PC-3 (cell line): ENCODE measurements around the gene SART3. TPM values are rescaled to one million over a fixed set of nuclear protein-coding genes. Genes with fewer than 3 reads are reported as not detected.
"Not testable (repeated sequence)": the region's sequence is repeated elsewhere in the genome, so short reads cannot be mapped to it uniquely, and the experiment has no call there.

Source experiments
- ATAC-seq: fragments of 200-7000 bp; cut with Tn5 transposase; 2 replicates; pipeline ENCODE4 v1.9.1; 2020; ENCODE audit warnings: mild to moderate bottlenecking, moderate library complexity
- BruUV-seq: library from RNA; stranded (reverse); fragments of 400-500 nt; replicated peaks from 2 replicates; lab custom pipeline; 2021; lab: Mats Ljungman, UMichigan
- CTCF ChIA-PET: fragments of 300-600 bp; sonication (Branson Sonifier 250); formaldehyde crosslinking; loops from one replicate; lab custom pipeline; 2022; ENCODE audit warnings: antibody characterized with exemption; lab: Charles Lee
- POLR2A ChIA-PET: fragments of 300-600 bp; sonication (Branson Sonifier 250); formaldehyde crosslinking; loops from one replicate; lab custom pipeline; 2022; ENCODE audit warnings: antibody characterized with exemption; ENCODE audit not compliant: unreplicated experiment; lab: Charles Lee
- DNase-seq: peaks from one replicate; pipeline ENCODE4 v3.0.0-alpha.2; 2015
- H2AFZ ChIP-seq: fragments of 300-600 bp; sonication (generic); 2 replicates; pipeline ENCODE4 v1.6.0; 2016; ENCODE audit warnings: antibody characterized with exemption, low read length
- H3F3A ChIP-seq: fragments of 300-600 bp; sonication (generic); one replicate; pipeline ENCODE4 v1.6.0; 2017; ENCODE audit warnings: antibody characterized with exemption, low read length, control low read depth, mild to moderate bottlenecking; ENCODE audit not compliant: unreplicated experiment
- H3K27ac ChIP-seq: fragments of 300-600 bp; sonication (generic); 2 replicates; pipeline ENCODE4 v1.5.1; 2016; ENCODE audit warnings: mild to moderate bottlenecking, low read length
- H3K27me3 ChIP-seq: fragments of 300-600 bp; sonication (generic); 2 replicates; pipeline ENCODE4 v1.6.1; 2016; ENCODE audit warnings: low read length, mixed read lengths
- H3K36me3 ChIP-seq: fragments of 300-600 bp; sonication (generic); 2 replicates; pipeline ENCODE4 v1.6.1; 2016; ENCODE audit warnings: low read depth, mixed run types, low read length, mixed read lengths
- H3K4me1 ChIP-seq: fragments of 300-600 bp; sonication (generic); 2 replicates; pipeline ENCODE4 v1.5.1; 2016; ENCODE audit warnings: low read length; ENCODE audit not compliant: insufficient read depth
- H3K4me2 ChIP-seq: fragments of 300-600 bp; sonication (generic); 2 replicates; pipeline ENCODE4 v1.6.0; 2016; ENCODE audit warnings: low read length
- H3K4me3 ChIP-seq: fragments of 300-600 bp; sonication (generic); 2 replicates; pipeline ENCODE4 v1.5.1; 2016; ENCODE audit warnings: mild to moderate bottlenecking, low read length, mixed read lengths
- H3K79me2 ChIP-seq: fragments of 300-600 bp; sonication (generic); 2 replicates; pipeline ENCODE4 v1.6.1; 2017; ENCODE audit warnings: low read length, mixed read lengths
- H3K9ac ChIP-seq: fragments of 300-600 bp; sonication (generic); 2 replicates; pipeline ENCODE4 v1.6.0; 2016; ENCODE audit warnings: mild to moderate bottlenecking, low read length
- H3K9me2 ChIP-seq: fragments of 300-600 bp; sonication (generic); replicated peaks from 2 replicates; pipeline ENCODE4 v1.6.1; 2016; ENCODE audit warnings: mixed run types, low read length, mixed read lengths
- H3K9me3 ChIP-seq: fragments of 300-600 bp; sonication (generic); 2 replicates; pipeline ENCODE4 v1.6.1; 2016; ENCODE audit warnings: low read length, mixed read lengths
- H4K20me1 ChIP-seq: fragments of 300-600 bp; sonication (generic); 2 replicates; pipeline ENCODE4 v1.6.1; 2016; ENCODE audit warnings: low read length, mixed read lengths
- CTCF ChIP-seq: fragments of 300-600 bp; sonication (generic); conservative IDR thresholded peaks from 2 replicates; pipeline ENCODE4 v1.5.1; 2017; ENCODE audit warnings: antibody characterized with exemption, low read depth, mild to moderate bottlenecking, low read length
- EZH2 ChIP-seq: fragments of 300-600 bp; sonication (generic); IDR thresholded peaks from one replicate; pipeline ENCODE4 v1.6.1; 2017; ENCODE audit warnings: antibody characterized with exemption, mild to moderate bottlenecking, low read length; ENCODE audit not compliant: unreplicated experiment
- EZH2phosphoT487 ChIP-seq: fragments of 300-600 bp; sonication (generic); IDR thresholded peaks from 2 replicates; pipeline ENCODE4 v1.6.1; 2018; ENCODE audit warnings: mild to moderate bottlenecking, antibody characterized with exemption, low read length, borderline replicate concordance
- intact Hi-C: fragments of 100-400 bp; cut with micrococcal nuclease; formaldehyde crosslinking; loops from 2 replicates; pipeline ENCODE4 v1.9.0; 2023
- total RNA-seq: library from RNA; depleted of rRNA; stranded (reverse); fragments of >200 nt; gene quantifications from 2 replicates; pipeline ENCODE4 v1.2.3, GENCODE V29; 2014

Gene SART3
- total RNA-seq, 1 experiment from 2014 or later: 165 TPM

DNA sequence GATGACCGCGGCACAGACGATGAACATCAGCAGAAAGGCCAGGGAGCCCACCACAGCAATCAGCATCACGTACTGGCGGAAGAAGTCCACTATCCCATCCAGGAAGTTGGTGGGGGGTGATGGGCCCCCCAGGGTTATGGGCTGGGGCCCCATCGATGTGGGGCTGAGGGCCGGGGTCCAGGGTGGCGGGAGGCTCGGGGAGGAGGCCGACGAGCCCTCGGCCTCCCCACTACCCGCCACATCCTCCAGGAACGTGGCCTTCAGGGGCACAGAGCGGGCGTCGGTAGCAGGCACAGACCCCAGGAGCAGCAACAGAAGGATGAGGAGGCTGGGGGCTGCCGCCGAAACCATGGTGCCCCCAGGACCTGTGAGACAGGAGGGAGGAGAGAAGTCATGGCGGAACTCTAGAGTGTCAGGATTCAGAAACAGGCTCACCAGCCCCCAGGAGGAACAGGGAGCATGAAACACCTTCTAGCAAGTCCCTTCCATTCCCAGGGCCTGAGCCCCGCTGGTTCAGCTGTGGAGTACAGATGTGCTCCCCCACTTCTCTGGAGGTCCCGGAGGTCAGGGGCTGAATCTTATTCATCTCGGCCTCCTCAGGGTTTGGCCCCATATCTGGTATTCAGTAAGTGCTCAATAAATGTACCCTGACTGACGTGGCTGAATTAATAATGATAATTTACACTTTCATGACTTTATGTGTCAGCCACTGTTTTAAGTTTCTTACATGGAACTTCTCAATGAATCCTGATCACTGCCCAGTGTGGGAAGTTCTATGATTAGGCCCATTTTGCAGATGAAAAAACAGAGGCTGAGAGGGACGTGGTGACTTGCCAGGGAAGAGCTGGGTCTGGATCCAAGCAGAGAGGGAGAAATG is 31.3 kb upstream of the SART3 start:
- ATAC-seq: no peak
- TF ChIP-seq EZH2 (no peak), CTCF (no peak), EZH2phosphoT487 (no peak)
- no peak overlapping the region for H3K4me2 ChIP-seq
- CTCF ChIA-PET: no interaction called here
- H3K9ac ChIP-seq: no peak overlapping the region
- no peaks in the 10 kb centered on the region for H4K20me1 ChIP-seq
- no peaks in the 10 kb centered on the region for H3F3A ChIP-seq
- intact Hi-C loops: no loop called here
- no TSS peak for BruUV-seq
- H2AFZ ChIP-seq: no peak overlapping the region
- no peak for DNase-seq
- no peaks in the 10 kb centered on the region for H3K4me1 ChIP-seq
- H3K4me3 ChIP-seq: no peak overlapping the region
- no peaks in the 10 kb centered on the region for H3K36me3 ChIP-seq
- H3K9me2 ChIP-seq: no peaks in the 10 kb centered on the region
- H3K9me3 ChIP-seq: no peaks in the 10 kb centered on the region
- POLR2A ChIA-PET: no interaction called here
- H3K27ac ChIP-seq: no peak overlapping the region
- no peaks in the 10 kb centered on the region for H3K27me3 ChIP-seq
- no peaks in the 10 kb centered on the region for H3K79me2 ChIP-seq

- Histone ChIP-seq H3K79me2 (no peaks in the 10 kb centered on the region), H3K27ac (no peak overlapping the region), H3K27me3 (no peaks in the 10 kb centered on the region), H3K9ac (no peak overlapping the region), H3K4me2 (no peak overlapping the region), H3K9me3 (no peaks in the 10 kb centered on the region), H3K36me3 (no peaks in the 10 kb centered on the region), H3K4me3 (no peak overlapping the region), H3K9me2 (no peaks in the 10 kb centered on the region), H3K4me1 (no peaks in the 10 kb centered on the region), H4K20me1 (no peaks in the 10 kb centered on the region), H3F3A (no peaks in the 10 kb centered on the region), H2AFZ (no peak overlapping the region)
- CTCF ChIA-PET: no interaction called here
- DNase-seq: no peak
- ATAC-seq: no peak
- POLR2A ChIA-PET: no interaction called here
- intact Hi-C loops: no loop called here
- BruUV-seq: no TSS peak
- TF ChIP-seq EZH2phosphoT487 (no peak), EZH2 (no peak), CTCF (no peak)
These were observed 30.5 kb upstream of the SART3 start for GRCh38 chr12:108591267-108591980.

DNA sequence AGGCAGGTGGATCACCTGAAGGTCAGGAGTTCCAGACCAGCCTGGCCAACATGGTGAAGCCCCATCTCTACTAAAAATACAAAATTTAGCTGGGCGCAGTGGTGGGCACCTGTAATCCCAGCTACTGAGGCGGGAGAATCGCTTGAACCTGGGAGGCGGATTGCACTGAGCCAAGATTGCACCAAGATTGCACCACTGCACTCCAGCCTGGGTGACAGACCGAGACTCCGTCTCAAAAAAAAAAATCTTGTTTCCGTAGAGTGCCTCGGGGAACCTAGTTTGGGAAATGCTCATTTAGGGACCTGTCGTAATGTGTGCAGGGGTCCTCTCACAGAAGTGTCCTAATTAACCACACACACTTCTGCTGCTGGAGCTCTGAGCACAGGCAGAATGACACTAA is 29.5 kb upstream of the SART3 start:
- BruUV-seq, CTCF ChIA-PET, H3K4me2 ChIP-seq: not testable (repeated sequence)

More for the DNA sequence above, 29.5 kb upstream of the SART3 start:
- H3K4me3 ChIP-seq, H3K27me3 ChIP-seq, DNase-seq, H2AFZ ChIP-seq, POLR2A ChIA-PET, H3K4me1 ChIP-seq, H3K9me2 ChIP-seq, intact Hi-C loops, H3K79me2 ChIP-seq, H4K20me1 ChIP-seq, H3F3A ChIP-seq, H3K9me3 ChIP-seq, ATAC-seq, H3K27ac ChIP-seq, H3K9ac ChIP-seq, H3K36me3 ChIP-seq: not testable (repeated sequence)
